ENCODE measurements around the gene OR51E2. TPM values are rescaled to one million over a fixed set of nuclear protein-coding genes. Genes with fewer than 3 reads are reported as not detected.
"Not testable (repeated sequence)": the region's sequence is repeated elsewhere in the genome, so short reads cannot be mapped to it uniquely, and the experiment has no call there.

Gene OR51E2
- polyA plus RNA-seq (2013), result not detected

GRCh38 chr11:4697585-4697984 is at the start of gene OR51E2:
Gene OR51E2, minus strand, starts transcription at chr11:4697853. Its CDS starts 15,142 bp downstream, at chr11:4682711.
- Histone ChIP-seq H3K9me3 (ENCODE audit: control extremely low read depth in 1 of 5, control insufficient read depth in 4 of 5, insufficient read depth in 2 of 5, low read depth in 1 of 5, low read length in 4 of 5) (no peaks in the 10 kb centered on the region), H3K4me3 (ENCODE audit: control insufficient read depth in 1 of 7, extremely low read depth in 1 of 7, insufficient read depth in 4 of 7, low read depth in 2 of 7, low read length in 6 of 7) (no peak within 1 kb of the TSS), H3K4me1 (ENCODE audit: control extremely low read depth in 1 of 4, control insufficient read depth in 4 of 4, insufficient read depth in 4 of 4, low read length in 3 of 4) (no peaks in the 10 kb centered on the region), H3K27ac (ENCODE audit: insufficient read depth in 1 of 2, low read depth in 1 of 2, low read length in 2 of 2, poor library complexity in 1 of 2, severe bottlenecking in 2 of 2) (no peak within 1 kb of the TSS), H3K36me3 (ENCODE audit: control insufficient read depth in 4 of 4, insufficient read depth in 4 of 4, low read length in 3 of 4) (no peaks in the 10 kb centered on the region), H3K27me3 (replicated peaks in 2 of 5; ENCODE audit: control insufficient read depth in 4 of 5, insufficient read depth in 5 of 5, low read length in 4 of 5) (no peaks in the 10 kb centered on the region)
- ChIA-PET CTCF (interaction anchor here (1.1 kb wide), 1 partner anchor 15 kb away, joined by 3 read pairs; no protein-coding TSS in a partner anchor), POLR2A (no interaction called here)
- no peak for DNase-seq
- WGBS (ENCODE audit: insufficient coverage), result 85% methylated on average over 2 of the region's 3 CpGs

- Histone ChIP-seq H3K27ac (ENCODE audit: insufficient read depth in 1 of 2, low read depth in 1 of 2, low read length in 2 of 2, poor library complexity in 1 of 2, severe bottlenecking in 2 of 2) (no peak overlapping the region), H3K27me3 (replicated peaks in 2 of 5; ENCODE audit: control insufficient read depth in 4 of 5, insufficient read depth in 5 of 5, low read length in 4 of 5) (no peaks in the 10 kb centered on the region), H3K4me1 (ENCODE audit: control extremely low read depth in 1 of 4, control insufficient read depth in 4 of 4, insufficient read depth in 4 of 4, low read length in 3 of 4) (no peaks in the 10 kb centered on the region), H3K36me3 (ENCODE audit: control insufficient read depth in 4 of 4, insufficient read depth in 4 of 4, low read length in 3 of 4) (no peaks in the 10 kb centered on the region), H3K9me3 (ENCODE audit: control extremely low read depth in 1 of 5, control insufficient read depth in 4 of 5, insufficient read depth in 2 of 5, low read depth in 1 of 5, low read length in 4 of 5) (peaks cover 0 to 2% (median 0%) of the 10 kb centered on the region in 5 experiments), H3K4me3 (ENCODE audit: control insufficient read depth in 1 of 7, extremely low read depth in 1 of 7, insufficient read depth in 4 of 7, low read depth in 2 of 7, low read length in 6 of 7) (no peak overlapping the region)
- 80% methylated on average over 1 of the region's 2 CpGs for WGBS (ENCODE audit: insufficient coverage)
- DNase-seq, result no peak
- ChIA-PET POLR2A (no interaction called here), CTCF (no interaction called here)
Observed at GRCh38 chr11:4740735-4741134, 43.1 kb upstream of the OR51E2 start.

- Histone ChIP-seq H3K27me3 (replicated peaks in 2 of 5; ENCODE audit: control insufficient read depth in 4 of 5, insufficient read depth in 5 of 5, low read length in 4 of 5) (no peaks in the 10 kb centered on the region), H3K4me1 (ENCODE audit: control extremely low read depth in 1 of 4, control insufficient read depth in 4 of 4, insufficient read depth in 4 of 4, low read length in 3 of 4) (no peaks in the 10 kb centered on the region), H3K9me3 (ENCODE audit: control extremely low read depth in 1 of 5, control insufficient read depth in 4 of 5, insufficient read depth in 2 of 5, low read depth in 1 of 5, low read length in 4 of 5) (no peaks in the 10 kb centered on the region), H3K4me3 (ENCODE audit: control insufficient read depth in 1 of 7, extremely low read depth in 1 of 7, insufficient read depth in 4 of 7, low read depth in 2 of 7, low read length in 6 of 7) (no peak overlapping the region), H3K27ac (ENCODE audit: insufficient read depth in 1 of 2, low read depth in 1 of 2, low read length in 2 of 2, poor library complexity in 1 of 2, severe bottlenecking in 2 of 2) (no peak overlapping the region), H3K36me3 (ENCODE audit: control insufficient read depth in 4 of 4, insufficient read depth in 4 of 4, low read length in 3 of 4) (no peaks in the 10 kb centered on the region)
- ChIA-PET CTCF (no interaction called here), POLR2A (no interaction called here)
- no peak for DNase-seq
- no CpG with 5 or more reads among the region's 2 CpGs for WGBS (ENCODE audit: insufficient coverage)
Observed at GRCh38 chr11:4727171-4727570, 29.5 kb upstream of the OR51E2 start.

GRCh38 chr11:4722616-4723534 is 25.2 kb upstream of the OR51E2 start:
- over 99% methylated on average over 31 of the region's 33 CpGs for WGBS (ENCODE audit: insufficient coverage)

GRCh38 chr11:4714300-4714699 is 16.6 kb upstream of the OR51E2 start:
- no CpG with 5 or more reads among the region's 5 CpGs for WGBS (ENCODE audit: insufficient coverage)
- Histone ChIP-seq H3K9me3 (ENCODE audit: control extremely low read depth in 1 of 5, control insufficient read depth in 4 of 5, insufficient read depth in 2 of 5, low read depth in 1 of 5, low read length in 4 of 5) (no peaks in the 10 kb centered on the region), H3K27me3 (replicated peaks in 2 of 5; ENCODE audit: control insufficient read depth in 4 of 5, insufficient read depth in 5 of 5, low read length in 4 of 5) (no peaks in the 10 kb centered on the region), H3K4me1 (ENCODE audit: control extremely low read depth in 1 of 4, control insufficient read depth in 4 of 4, insufficient read depth in 4 of 4, low read length in 3 of 4) (no peaks in the 10 kb centered on the region), H3K4me3 (ENCODE audit: control insufficient read depth in 1 of 7, extremely low read depth in 1 of 7, insufficient read depth in 4 of 7, low read depth in 2 of 7, low read length in 6 of 7) (no peak overlapping the region), H3K36me3 (ENCODE audit: control insufficient read depth in 4 of 4, insufficient read depth in 4 of 4, low read length in 3 of 4) (no peaks in the 10 kb centered on the region), H3K27ac (ENCODE audit: insufficient read depth in 1 of 2, low read depth in 1 of 2, low read length in 2 of 2, poor library complexity in 1 of 2, severe bottlenecking in 2 of 2) (no peak overlapping the region)
- POLR2A ChIA-PET, result no interaction called here
- no peak for DNase-seq
- CTCF ChIA-PET, result no interaction called here

More at GRCh38 chr11:4722616-4723534, 25.2 kb upstream of the OR51E2 start:
- H3K27ac ChIP-seq (ENCODE audit: insufficient read depth in 1 of 2, low read depth in 1 of 2, low read length in 2 of 2, poor library complexity in 1 of 2, severe bottlenecking in 2 of 2); H3K4me3 ChIP-seq (ENCODE audit: control insufficient read depth in 1 of 7, extremely low read depth in 1 of 7, insufficient read depth in 4 of 7, low read depth in 2 of 7, low read length in 6 of 7); H3K36me3 ChIP-seq (ENCODE audit: control insufficient read depth in 4 of 4, insufficient read depth in 4 of 4, low read length in 3 of 4); CTCF ChIA-PET; H3K27me3 ChIP-seq (replicated peaks in 2 of 5; ENCODE audit: control insufficient read depth in 4 of 5, insufficient read depth in 5 of 5, low read length in 4 of 5); H3K4me1 ChIP-seq (ENCODE audit: control extremely low read depth in 1 of 4, control insufficient read depth in 4 of 4, insufficient read depth in 4 of 4, low read length in 3 of 4); H3K9me3 ChIP-seq (ENCODE audit: control extremely low read depth in 1 of 5, control insufficient read depth in 4 of 5, insufficient read depth in 2 of 5, low read depth in 1 of 5, low read length in 4 of 5); DNase-seq: not testable (repeated sequence)
- POLR2A ChIA-PET, result interaction anchor here (0.6 kb wide), 1 partner anchor 1224 kb away, joined by 3 read pairs; no protein-coding TSS in a partner anchor

GRCh38 chr11:4713241-4713640 is 15.6 kb upstream of the OR51E2 start:
- Histone ChIP-seq H3K9me3 (ENCODE audit: control extremely low read depth in 1 of 5, control insufficient read depth in 4 of 5, insufficient read depth in 2 of 5, low read depth in 1 of 5, low read length in 4 of 5) (no peaks in the 10 kb centered on the region), H3K4me1 (ENCODE audit: control extremely low read depth in 1 of 4, control insufficient read depth in 4 of 4, insufficient read depth in 4 of 4, low read length in 3 of 4) (no peaks in the 10 kb centered on the region), H3K4me3 (ENCODE audit: control insufficient read depth in 1 of 7, extremely low read depth in 1 of 7, insufficient read depth in 4 of 7, low read depth in 2 of 7, low read length in 6 of 7) (no peak overlapping the region), H3K36me3 (ENCODE audit: control insufficient read depth in 4 of 4, insufficient read depth in 4 of 4, low read length in 3 of 4) (no peaks in the 10 kb centered on the region), H3K27me3 (replicated peaks in 2 of 5; ENCODE audit: control insufficient read depth in 4 of 5, insufficient read depth in 5 of 5, low read length in 4 of 5) (no peaks in the 10 kb centered on the region), H3K27ac (ENCODE audit: insufficient read depth in 1 of 2, low read depth in 1 of 2, low read length in 2 of 2, poor library complexity in 1 of 2, severe bottlenecking in 2 of 2) (no peak overlapping the region)
- no peak for DNase-seq
- ChIA-PET POLR2A (no interaction called here), CTCF (no interaction called here)
- WGBS (ENCODE audit: insufficient coverage), result no CpG with 5 or more reads among the region's 1 CpG

- POLR2A ChIA-PET, result no interaction called here
- no peak for DNase-seq
- Histone ChIP-seq H3K27ac (ENCODE audit: insufficient read depth in 1 of 2, low read depth in 1 of 2, low read length in 2 of 2, poor library complexity in 1 of 2, severe bottlenecking in 2 of 2) (no peak overlapping the region), H3K4me3 (ENCODE audit: control insufficient read depth in 1 of 7, extremely low read depth in 1 of 7, insufficient read depth in 4 of 7, low read depth in 2 of 7, low read length in 6 of 7) (no peak overlapping the region), H3K4me1 (ENCODE audit: control extremely low read depth in 1 of 4, control insufficient read depth in 4 of 4, insufficient read depth in 4 of 4, low read length in 3 of 4) (no peaks in the 10 kb centered on the region), H3K36me3 (ENCODE audit: control insufficient read depth in 4 of 4, insufficient read depth in 4 of 4, low read length in 3 of 4) (no peaks in the 10 kb centered on the region), H3K27me3 (replicated peaks in 2 of 5; ENCODE audit: control insufficient read depth in 4 of 5, insufficient read depth in 5 of 5, low read length in 4 of 5) (no peaks in the 10 kb centered on the region), H3K9me3 (ENCODE audit: control extremely low read depth in 1 of 5, control insufficient read depth in 4 of 5, insufficient read depth in 2 of 5, low read depth in 1 of 5, low read length in 4 of 5) (no peaks in the 10 kb centered on the region)
- CTCF ChIA-PET, result no interaction called here
- 95% methylated on average over 7 of the region's 8 CpGs for WGBS (ENCODE audit: insufficient coverage)
Observed at GRCh38 chr11:4704790-4705334, 7.2 kb upstream of the OR51E2 start.
